Measurements from ENCODE around the gene FRMD4B. TPM values are rescaled to one million over a fixed set of nuclear protein-coding genes. Genes with fewer than 3 reads are reported as not detected.

Gene FRMD4B
- total and polyA plus RNA-seq, 4 donors = 40.9 to 66.7 (median 49.4) TPM

GRCh38 chr3:69321301-69322157 lies 64.4 kb downstream of the FRMD4B start:
- H3K4me3 ChIP-seq (ENCODE audit: low read depth, low read length) = no peak overlapping the region
- WGBS (ENCODE audit: insufficient coverage) = 88% methylated on average over 7 of the region's 9 CpGs
- H3K27ac ChIP-seq (ENCODE audit: low read depth, low read length) = peak overlapping the region; percentile 29
- H3K9me3 ChIP-seq (ENCODE audit: control insufficient read depth, insufficient read depth, low read length) = no peaks in the 10 kb centered on the region
- no peaks in the 10 kb centered on the region for H3K36me3 ChIP-seq (ENCODE audit: control insufficient read depth, insufficient read depth, low read length)
- H3K4me1 ChIP-seq (ENCODE audit: control insufficient read depth, insufficient read depth, low read length) = no peaks in the 10 kb centered on the region
- no peaks in the 10 kb centered on the region for H3K27me3 ChIP-seq (ENCODE audit: control insufficient read depth, insufficient read depth, low read length)
- DNase-seq (ENCODE audit: low read depth in 4 of 6, low spot score in 6 of 6) = no peak

DNA sequence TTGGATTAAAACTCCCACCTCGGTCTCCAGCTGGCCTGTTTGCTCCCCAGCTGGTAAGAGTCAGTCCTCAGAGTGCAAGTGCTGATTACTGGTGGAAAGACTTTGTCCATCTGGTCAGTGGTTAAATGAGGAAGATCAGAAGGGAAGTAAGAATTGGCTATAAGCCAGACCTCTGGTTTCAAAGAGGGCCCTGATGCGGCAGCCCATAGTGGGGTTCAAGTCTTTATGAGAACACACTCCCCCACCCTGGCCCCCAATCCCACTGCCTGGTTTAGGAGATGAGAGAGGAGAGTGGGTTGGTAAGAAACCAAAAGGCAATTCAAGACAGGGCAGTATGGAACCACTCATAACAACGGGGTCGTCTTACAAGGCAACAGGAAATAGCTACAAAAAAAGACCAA lies 65.0 kb downstream of the FRMD4B start:
- no CpG with 5 or more reads among the region's 4 CpGs for WGBS (ENCODE audit: insufficient coverage)
- Histone ChIP-seq H3K27me3 (ENCODE audit: control insufficient read depth, insufficient read depth, low read length) (no peaks in the 10 kb centered on the region), H3K36me3 (ENCODE audit: control insufficient read depth, insufficient read depth, low read length) (no peaks in the 10 kb centered on the region), H3K27ac (ENCODE audit: low read depth, low read length) (peak overlapping the region; percentile 15), H3K4me3 (ENCODE audit: low read depth, low read length) (no peak overlapping the region), H3K9me3 (ENCODE audit: control insufficient read depth, insufficient read depth, low read length) (no peaks in the 10 kb centered on the region), H3K4me1 (ENCODE audit: control insufficient read depth, insufficient read depth, low read length) (no peaks in the 10 kb centered on the region)
- peak in 1 of 6 donors; percentile 30 for DNase-seq (ENCODE audit: low read depth in 4 of 6, low spot score in 6 of 6)

DNA sequence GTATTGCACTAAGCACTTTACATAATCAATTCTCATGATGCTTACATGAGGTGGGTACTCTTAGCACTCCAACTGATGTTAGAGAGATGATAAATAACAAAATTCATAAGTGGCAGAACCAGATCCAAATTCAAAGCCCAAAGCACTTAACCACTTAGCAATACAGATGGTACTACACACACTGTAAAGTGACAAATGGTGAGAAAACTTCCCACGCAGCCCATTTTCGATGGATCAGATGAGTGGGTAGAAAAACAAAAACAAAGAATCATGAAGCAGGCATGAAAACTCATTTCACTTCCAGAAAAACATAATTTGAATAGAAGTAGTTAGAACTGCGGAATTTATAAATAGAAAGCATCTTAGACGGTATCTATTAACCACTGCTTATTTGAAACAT lies 66.2 kb downstream of the FRMD4B start:
- no peaks in the 10 kb centered on the region for H3K9me3 ChIP-seq (ENCODE audit: control insufficient read depth, insufficient read depth, low read length)
- no peak overlapping the region for H3K27ac ChIP-seq (ENCODE audit: low read depth, low read length)
- H3K4me3 ChIP-seq (ENCODE audit: low read depth, low read length) = no peak overlapping the region
- peak in 1 of 6 donors; percentile 40 for DNase-seq (ENCODE audit: low read depth in 4 of 6, low spot score in 6 of 6)
- H3K36me3 ChIP-seq (ENCODE audit: control insufficient read depth, insufficient read depth, low read length) = peaks cover 2% of the 10 kb centered on the region
- 93% methylated on average over 2 of the region's 4 CpGs for WGBS (ENCODE audit: insufficient coverage)
- H3K4me1 ChIP-seq (ENCODE audit: control insufficient read depth, insufficient read depth, low read length) = no peaks in the 10 kb centered on the region
- H3K27me3 ChIP-seq (ENCODE audit: control insufficient read depth, insufficient read depth, low read length) = no peaks in the 10 kb centered on the region

DNA sequence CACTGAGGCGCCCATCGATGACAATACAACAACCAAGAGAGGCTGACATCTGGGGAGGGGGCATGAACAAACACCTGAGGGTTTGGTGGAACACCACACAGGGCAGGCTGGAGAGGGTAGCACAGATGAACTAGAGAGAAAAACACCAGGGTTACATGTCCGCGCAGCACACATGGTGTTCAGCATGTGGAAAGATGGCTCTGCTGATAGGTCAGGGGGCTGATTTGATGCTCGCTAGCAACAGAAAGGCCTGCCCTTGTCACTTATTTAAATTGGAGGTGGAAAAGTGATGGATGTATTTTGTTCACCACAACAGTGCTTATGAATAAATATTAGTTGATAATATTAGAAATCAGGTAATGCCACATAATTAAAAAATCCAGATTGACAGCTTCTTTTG lies 67.5 kb downstream of the FRMD4B start:
- Histone ChIP-seq H3K27ac (ENCODE audit: low read depth, low read length) (no peak overlapping the region), H3K4me1 (ENCODE audit: control insufficient read depth, insufficient read depth, low read length) (no peaks in the 10 kb centered on the region), H3K36me3 (ENCODE audit: control insufficient read depth, insufficient read depth, low read length) (peaks cover 2% of the 10 kb centered on the region), H3K4me3 (ENCODE audit: low read depth, low read length) (no peak overlapping the region), H3K27me3 (ENCODE audit: control insufficient read depth, insufficient read depth, low read length) (no peaks in the 10 kb centered on the region), H3K9me3 (ENCODE audit: control insufficient read depth, insufficient read depth, low read length) (no peaks in the 10 kb centered on the region)
- no peak for DNase-seq (ENCODE audit: low read depth in 4 of 6, low spot score in 6 of 6)
- no CpG with 5 or more reads among the region's 5 CpGs for WGBS (ENCODE audit: insufficient coverage)

DNA sequence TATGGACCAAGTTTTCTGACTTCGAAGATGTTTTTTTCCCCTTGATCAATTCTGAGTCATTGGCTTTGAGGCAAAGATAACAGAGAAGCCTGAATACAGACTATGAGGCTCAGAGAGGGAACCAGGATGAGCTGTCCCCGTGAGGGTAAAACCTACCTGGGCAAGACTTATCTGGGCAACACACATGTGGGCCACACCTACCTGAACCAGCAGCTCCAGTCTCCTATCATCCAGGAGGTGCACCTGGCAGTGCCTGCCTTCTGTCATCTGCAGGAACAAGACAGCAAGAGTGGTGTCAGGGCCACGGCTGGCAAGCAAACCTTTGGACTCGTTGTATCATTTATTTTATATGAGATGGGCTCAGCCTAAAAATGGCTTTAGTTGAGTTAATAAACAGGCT lies 72.6 kb downstream of the FRMD4B start:
- Histone ChIP-seq H3K36me3 (ENCODE audit: control insufficient read depth, insufficient read depth, low read length) (peaks cover 4% of the 10 kb centered on the region), H3K9me3 (ENCODE audit: control insufficient read depth, insufficient read depth, low read length) (no peaks in the 10 kb centered on the region), H3K4me1 (ENCODE audit: control insufficient read depth, insufficient read depth, low read length) (no peaks in the 10 kb centered on the region), H3K4me3 (ENCODE audit: low read depth, low read length) (no peak overlapping the region), H3K27me3 (ENCODE audit: control insufficient read depth, insufficient read depth, low read length) (no peaks in the 10 kb centered on the region), H3K27ac (ENCODE audit: low read depth, low read length) (no peak overlapping the region)
- 79% methylated on average over 3 of the region's 4 CpGs for WGBS (ENCODE audit: insufficient coverage)
- DNase-seq (ENCODE audit: low read depth in 4 of 6, low spot score in 6 of 6) = no peak

GRCh38 chr3:69309814-69310213 lies 76.1 kb downstream of the FRMD4B start:
- H3K27ac ChIP-seq (ENCODE audit: low read depth, low read length) = no peak overlapping the region
- H3K9me3 ChIP-seq (ENCODE audit: control insufficient read depth, insufficient read depth, low read length) = no peaks in the 10 kb centered on the region
- WGBS (ENCODE audit: insufficient coverage) = 75% methylated on average over 2 of the region's 3 CpGs
- H3K27me3 ChIP-seq (ENCODE audit: control insufficient read depth, insufficient read depth, low read length) = no peaks in the 10 kb centered on the region
- DNase-seq (ENCODE audit: low read depth in 4 of 6, low spot score in 6 of 6) = peak in 2 of 6 donors; percentile 48 to 60
- peaks cover 2% of the 10 kb centered on the region for H3K4me1 ChIP-seq (ENCODE audit: control insufficient read depth, insufficient read depth, low read length)
- H3K4me3 ChIP-seq (ENCODE audit: low read depth, low read length) = no peak overlapping the region
- H3K36me3 ChIP-seq (ENCODE audit: control insufficient read depth, insufficient read depth, low read length) = peaks cover 4% of the 10 kb centered on the region

- Histone ChIP-seq H3K27ac (ENCODE audit: low read depth, low read length) (peak overlapping the region; percentile 29), H3K4me3 (ENCODE audit: low read depth, low read length) (no peak overlapping the region), H3K4me1 (ENCODE audit: control insufficient read depth, insufficient read depth, low read length) (peaks cover 2% of the 10 kb centered on the region), H3K36me3 (ENCODE audit: control insufficient read depth, insufficient read depth, low read length) (no peaks in the 10 kb centered on the region), H3K27me3 (ENCODE audit: control insufficient read depth, insufficient read depth, low read length) (no peaks in the 10 kb centered on the region), H3K9me3 (ENCODE audit: control insufficient read depth, insufficient read depth, low read length) (no peaks in the 10 kb centered on the region)
- WGBS (ENCODE audit: insufficient coverage) = 43% methylated on average over 10 of the region's 17 CpGs
- DNase-seq (ENCODE audit: low read depth in 4 of 6, low spot score in 6 of 6) = peak; percentile 43 to 89 (median 66)
Observed at GRCh38 chr3:69306239-69307185, 79.4 kb downstream of the FRMD4B start.

GRCh38 chr3:69305011-69305410 lies 80.9 kb downstream of the FRMD4B start:
- H3K4me1 ChIP-seq (ENCODE audit: control insufficient read depth, insufficient read depth, low read length) = peaks cover 2% of the 10 kb centered on the region
- no peak overlapping the region for H3K4me3 ChIP-seq (ENCODE audit: low read depth, low read length)
- H3K9me3 ChIP-seq (ENCODE audit: control insufficient read depth, insufficient read depth, low read length) = no peaks in the 10 kb centered on the region
- WGBS (ENCODE audit: insufficient coverage) = no CpG with 5 or more reads among the region's 2 CpGs
- no peak overlapping the region for H3K27ac ChIP-seq (ENCODE audit: low read depth, low read length)
- no peaks in the 10 kb centered on the region for H3K27me3 ChIP-seq (ENCODE audit: control insufficient read depth, insufficient read depth, low read length)
- H3K36me3 ChIP-seq (ENCODE audit: control insufficient read depth, insufficient read depth, low read length) = peaks cover 9% of the 10 kb centered on the region
- peak in 1 of 6 donors; percentile 46 for DNase-seq (ENCODE audit: low read depth in 4 of 6, low spot score in 6 of 6)

DNA sequence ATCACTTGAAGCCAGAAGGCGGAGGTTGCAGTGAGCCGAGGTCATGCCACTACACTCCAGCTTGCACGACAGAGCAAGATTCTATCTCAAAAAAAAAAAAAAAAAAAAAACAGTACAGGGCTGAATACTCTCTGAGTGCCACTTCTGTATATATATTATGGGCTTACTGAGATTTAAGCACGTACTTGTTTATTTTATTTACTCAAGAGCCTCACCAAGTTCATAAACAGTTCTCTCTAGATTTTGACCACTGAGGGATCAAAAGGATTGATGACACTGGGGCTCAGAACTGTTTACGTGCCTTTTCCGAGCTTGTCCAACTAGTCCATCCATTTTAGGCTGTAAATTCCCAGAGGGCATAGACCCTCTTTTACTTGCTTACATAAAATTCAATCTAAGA lies 81.5 kb downstream of the FRMD4B start:
- peaks cover 2% of the 10 kb centered on the region for H3K4me1 ChIP-seq (ENCODE audit: control insufficient read depth, insufficient read depth, low read length)
- H3K36me3 ChIP-seq (ENCODE audit: control insufficient read depth, insufficient read depth, low read length) = peaks cover 9% of the 10 kb centered on the region
- 100% methylated on average over 1 of the region's 6 CpGs for WGBS (ENCODE audit: insufficient coverage)
- DNase-seq (ENCODE audit: low read depth in 4 of 6, low spot score in 6 of 6) = no peak
- no peak overlapping the region for H3K27ac ChIP-seq (ENCODE audit: low read depth, low read length)
- no peaks in the 10 kb centered on the region for H3K9me3 ChIP-seq (ENCODE audit: control insufficient read depth, insufficient read depth, low read length)
- H3K4me3 ChIP-seq (ENCODE audit: low read depth, low read length) = no peak overlapping the region
- H3K27me3 ChIP-seq (ENCODE audit: control insufficient read depth, insufficient read depth, low read length) = no peaks in the 10 kb centered on the region

All from spinal cord (tissue), 10 donors.